B cell (primary cell): ENCODE results near the gene UGT1A9. TPM values are rescaled to one million over a fixed set of nuclear protein-coding genes. Genes with fewer than 3 reads are reported as not detected.
"Not testable (repeated sequence)": the region's sequence is repeated elsewhere in the genome, so short reads cannot be mapped to it uniquely, and the experiment has no call there.

Experiments
- ATAC-seq: fragments of 200-7000 bp; cut with Tn5 transposase; one replicate; pipeline ENCODE4 v1.10.0; 2021; ENCODE audit warnings: low read depth, mild to moderate bottlenecking, moderate number of reproducible peaks, moderate library complexity
- CTCF ChIA-PET: fragments of 350-600 bp; sonication (Branson Sonifier 250); formaldehyde crosslinking; loops from one replicate; lab custom pipeline; 2021; ENCODE audit warnings: antibody characterized with exemption, inconsistent platforms; lab: Charles Lee
- POLR2A ChIA-PET: fragments of 350-600 bp; sonication (Branson Sonifier 250); formaldehyde crosslinking; loops from one replicate; lab custom pipeline; 2021; ENCODE audit warnings: antibody characterized with exemption; lab: Charles Lee
- DNase-seq: peaks from one replicate; pipeline ENCODE4 v3.0.0; 2013
- H2AFZ ChIP-seq: 2 replicates; pipeline ENCODE4 v1.6.1; 2012; ENCODE audit warnings: mild to moderate bottlenecking, low read depth, low read length; ENCODE audit not compliant: insufficient read depth, poor library complexity, severe bottlenecking
- H3K27ac ChIP-seq, 2 donors: 1 replicate in 1 of 2; 2 replicates in 1 of 2; pipeline ENCODE4 v1.5.1; 2012 to 2013; ENCODE audit warnings: low read length in 2 of 2, mild to moderate bottlenecking in 2 of 2, moderate library complexity in 1 of 2
- H3K27me3 ChIP-seq, 4 experiments: fragments of 200-600 bp in 1 of 4; sonication (generic) in 1 of 4; replicated peaks in 1 of 4; 1 replicate in 2 of 4; 2 replicates in 2 of 4; pipeline versions ENCODE4 v1.6.1 to v1.7.0; 2013 to 2016; ENCODE audit warnings: low read length in 3 of 4, mild to moderate bottlenecking in 2 of 4, mixed read lengths in 1 of 4, moderate library complexity in 1 of 4; ENCODE audit not compliant: insufficient read depth in 4 of 4, control insufficient read depth in 3 of 4; ENCODE audit errors: control extremely low read depth in 1 of 4
- H3K36me3 ChIP-seq, 2 experiments: replicated peaks in 1 of 2; 1 replicate in 1 of 2; 2 replicates in 1 of 2; pipeline versions ENCODE4 v1.6.1 to v1.7.1; 2013; ENCODE audit warnings: low read length in 1 of 2; ENCODE audit not compliant: insufficient read depth in 2 of 2, control insufficient read depth in 1 of 2; ENCODE audit errors: control extremely low read depth in 1 of 2, extremely low read depth in 1 of 2
- H3K4me1 ChIP-seq, 2 donors: fragments of 200-600 bp in 1 of 2; sonication (generic) in 1 of 2; 1 replicate in 1 of 2; 2 replicates in 1 of 2; pipeline versions ENCODE4 v1.5.1 to v1.6.1; 2013 to 2017; ENCODE audit warnings: low read length in 2 of 2; ENCODE audit not compliant: control insufficient read depth in 2 of 2, insufficient read depth in 2 of 2
- H3K4me2 ChIP-seq: replicated peaks from 2 replicates; pipeline ENCODE3; 2012; ENCODE audit warnings: mild to moderate bottlenecking, low read depth, low read length; ENCODE audit not compliant: poor library complexity, severe bottlenecking
- H3K4me3 ChIP-seq, 5 experiments: fragments of 200-600 bp in 1 of 5; sonication (generic) in 1 of 5; 1 replicate in 3 of 5; 2 replicates in 2 of 5; pipeline versions ENCODE4 v1.5.1 to v1.7.0; 2011 to 2016; ENCODE audit warnings: low read length in 4 of 5, mild to moderate bottlenecking in 4 of 5, low read depth in 2 of 5, control low read depth in 1 of 5, moderate library complexity in 1 of 5; ENCODE audit not compliant: insufficient read depth in 1 of 5; ENCODE audit errors: control extremely low read depth in 1 of 5, extremely low read depth in 1 of 5
- H3K79me2 ChIP-seq: fragments of 200-600 bp; sonication (generic); one replicate; pipeline ENCODE4 v1.6.0; 2016; ENCODE audit warnings: low read length; ENCODE audit not compliant: control insufficient read depth, insufficient read depth
- H3K9ac ChIP-seq: fragments of 200-600 bp; sonication (generic); 2 replicates; pipeline ENCODE4 v1.6.1; 2017; ENCODE audit warnings: mild to moderate bottlenecking, low read length, moderate library complexity
- H3K9me3 ChIP-seq, 3 donors: one replicate each; pipeline versions ENCODE4 v1.6.1 to v1.7.1; 2013; ENCODE audit warnings: low read length in 2 of 3; ENCODE audit not compliant: control insufficient read depth in 2 of 3, insufficient read depth in 1 of 3; ENCODE audit errors: control extremely low read depth in 1 of 3
- H4K20me1 ChIP-seq: 2 replicates; pipeline ENCODE4 v1.6.0; 2012; ENCODE audit warnings: mild to moderate bottlenecking, low read length; ENCODE audit not compliant: insufficient read depth, control insufficient read depth, poor library complexity, severe bottlenecking
- H3K27ac Mint-ChIP-seq: one replicate; pipeline ENCODE4 v1.8.0; 2021; ENCODE audit warnings: mixed read lengths
- H3K27me3 Mint-ChIP-seq: one replicate; pipeline ENCODE4 v1.8.0; 2021; ENCODE audit warnings: mixed read lengths
- H3K4me1 Mint-ChIP-seq: one replicate; pipeline ENCODE4 v1.8.0; 2021; ENCODE audit warnings: mixed read lengths
- H3K4me3 Mint-ChIP-seq: one replicate; pipeline ENCODE4 v1.8.0; 2021; ENCODE audit warnings: mixed read lengths
- H3K9me3 Mint-ChIP-seq: one replicate; pipeline ENCODE4 v1.8.0; 2022; ENCODE audit warnings: mixed read lengths; ENCODE audit not compliant: insufficient read depth
- CTCF ChIP-seq: fragments of 200-600 bp; IDR thresholded peaks from one replicate; pipeline ENCODE4 v1.8.0; 2022; ENCODE audit warnings: antibody characterized with exemption, mild to moderate bottlenecking
- EZH2 ChIP-seq: IDR thresholded peaks from 2 replicates; pipeline ENCODE4 v1.6.1; 2012; ENCODE audit warnings: borderline replicate concordance, low read depth, mild to moderate bottlenecking, moderate library complexity, low read length; ENCODE audit not compliant: insufficient read depth, poor library complexity, severe bottlenecking
- WGBS: methylation state at CpG from one replicate; pipeline ENCODE4 v1.1.5; 2013; ENCODE audit warnings: missing lambda C conversion rate; ENCODE audit not compliant: insufficient coverage; 5-methylcytosine and 5-hydroxymethylcytosine counted together
- intact Hi-C: fragments of 100-400 bp; cut with micrococcal nuclease; formaldehyde crosslinking; loops from one replicate; pipeline ENCODE4 v1.10.0; 2022
- polyA plus RNA-seq: library from polyadenylated mRNA; depleted of rRNA; stranded (reverse); fragments of >200 nt; gene quantifications from 2 replicates; pipeline ENCODE4 v1.2.3, GENCODE V29; 2012
- total RNA-seq, 2 donors: library from RNA; stranded (reverse); fragments of 120-200 nt in 1 of 2; gene quantifications; 1 replicate in 1 of 2; 2 replicates in 1 of 2; pipeline versions ENCODE4 v1.2.3 to v1.2.4, GENCODE V29; 2013 to 2022

UGT1A9 gene
- total and polyA plus RNA-seq, 2 donors (not counting 1 experiment from before 2014, with no cell fraction given) = not detected

GRCh38 chr2:233643128-233643527 is 28.6 kb upstream of the UGT1A9 start:
- intact Hi-C loops = no loop called here
- H3K9me3 Mint-ChIP-seq = peaks cover 10% of the 10 kb centered on the region
- H3K27ac Mint-ChIP-seq = no peak overlapping the region
- H3K4me3 Mint-ChIP-seq = no peak overlapping the region
- DNase-seq (no peak), ATAC-seq (no peak)
- peaks cover 4% of the 10 kb centered on the region for H3K4me1 Mint-ChIP-seq
- Histone ChIP-seq H4K20me1 (no peaks in the 10 kb centered on the region), H3K4me1 (no peaks in the 10 kb centered on the region), H3K4me3 (no peak overlapping the region), H3K79me2 (no peaks in the 10 kb centered on the region), H3K27ac (no peak overlapping the region), H3K27me3 (peaks cover 0 to 18% (median 1%) of the 10 kb centered on the region in 4 experiments), H3K9ac (no peak overlapping the region), H3K36me3 (no peaks in the 10 kb centered on the region), H2AFZ (no peak overlapping the region), H3K4me2 (no peak overlapping the region), H3K9me3 (peaks cover 1 to 22% (median 16%) of the 10 kb centered on the region in 3 donors)
- H3K27me3 Mint-ChIP-seq = peaks cover 27% of the 10 kb centered on the region
- ChIA-PET CTCF (no interaction called here), POLR2A (no interaction called here)
- WGBS = 80% methylated on average over 1 of the region's 1 CpG
- TF ChIP-seq EZH2 (no peak), CTCF (no peak)

- H3K4me2 ChIP-seq, H3K9me3 Mint-ChIP-seq, H3K4me3 ChIP-seq, H3K27ac ChIP-seq, H3K4me1 ChIP-seq, H2AFZ ChIP-seq, ATAC-seq, H3K9ac ChIP-seq, POLR2A ChIA-PET, H3K36me3 ChIP-seq, intact Hi-C loops, H4K20me1 ChIP-seq, CTCF ChIA-PET, H3K79me2 ChIP-seq, DNase-seq, H3K27ac Mint-ChIP-seq, H3K4me1 Mint-ChIP-seq, H3K4me3 Mint-ChIP-seq: not testable (repeated sequence)
- peaks cover 1 to 24% (median 16%) of the 10 kb centered on the region in 3 donors for H3K9me3 ChIP-seq
- H3K27me3 ChIP-seq = peaks cover 0 to 18% (median 2%) of the 10 kb centered on the region in 4 experiments
- peaks cover 39% of the 10 kb centered on the region for H3K27me3 Mint-ChIP-seq
- 87% methylated on average over 3 of the region's 3 CpGs for WGBS
These were observed 25.7 kb upstream of the UGT1A9 start for GRCh38 chr2:233646033-233646432.
